OCI-LY7 (cell line): ENCODE measurements around the gene CHRNA5. TPM values are rescaled to one million over a fixed set of nuclear protein-coding genes. Genes with fewer than 3 reads are reported as not detected.

Experiments
- BruUV-seq: library from RNA; stranded (reverse); fragments of 400-500 nt; replicated peaks from 2 replicates; lab custom pipeline; 2021; lab: Mats Ljungman, UMichigan
- CTCF ChIA-PET: fragments of 300-600 bp; sonication (Branson Sonifier 250); formaldehyde crosslinking; loops from one replicate; lab custom pipeline; 2022; ENCODE audit warnings: antibody characterized with exemption; ENCODE audit not compliant: unreplicated experiment; lab: Charles Lee
- POLR2A ChIA-PET: fragments of 300-600 bp; sonication (Branson Sonifier 250); formaldehyde crosslinking; loops from one replicate; lab custom pipeline; 2022; ENCODE audit warnings: antibody characterized with exemption; lab: Charles Lee
- DNase-seq: peaks from one replicate; pipeline ENCODE4 v3.0.0-alpha.2; 2015; ENCODE audit warnings: low spot score
- H2AFZ ChIP-seq: fragments of 200-600 bp; sonication (generic), shearing (Covaris generic); 2 replicates; pipeline ENCODE4 v1.6.1; 2014; ENCODE audit warnings: mild to moderate bottlenecking, antibody characterized with exemption, low read length, moderate library complexity
- H3K27ac ChIP-seq: fragments of 200-600 bp; sonication (generic); 2 replicates; pipeline ENCODE4 v1.5.1; 2014; ENCODE audit warnings: mixed run types, low read depth, mild to moderate bottlenecking, moderate library complexity, low read length, inconsistent platforms; ENCODE audit not compliant: poor library complexity, severe bottlenecking
- H3K36me3 ChIP-seq: fragments of 200-600 bp; sonication (generic); 2 replicates; pipeline ENCODE4 v1.6.1; 2014; ENCODE audit warnings: mild to moderate bottlenecking, antibody characterized with exemption, low read length, moderate library complexity, mixed read lengths; ENCODE audit not compliant: insufficient read depth
- H3K4me1 ChIP-seq: fragments of 200-600 bp; sonication (generic); 2 replicates; pipeline ENCODE4 v1.5.1; 2014; ENCODE audit warnings: mild to moderate bottlenecking, low read length; ENCODE audit not compliant: insufficient read depth, poor library complexity, severe bottlenecking
- H3K4me2 ChIP-seq: fragments of 200-600 bp; sonication (generic); 2 replicates; pipeline ENCODE4 v1.6.1; 2014; ENCODE audit warnings: mild to moderate bottlenecking, low read length
- H3K4me3 ChIP-seq: fragments of 200-600 bp; sonication (generic); 2 replicates; pipeline ENCODE4 v1.5.1; 2014; ENCODE audit warnings: mild to moderate bottlenecking, low read depth, low read length; ENCODE audit not compliant: poor library complexity, severe bottlenecking
- H3K79me2 ChIP-seq: fragments of 200-600 bp; sonication (generic); 2 replicates; pipeline ENCODE4 v1.6.1; 2016; ENCODE audit warnings: low read depth, mild to moderate bottlenecking, low read length, moderate library complexity, mixed read lengths; ENCODE audit not compliant: insufficient read depth
- H3K9me2 ChIP-seq: fragments of 200-600 bp; sonication (generic); 2 replicates; pipeline ENCODE4 v1.6.1; 2016; ENCODE audit warnings: mild to moderate bottlenecking, low read length, mixed read lengths; ENCODE audit not compliant: insufficient read depth
- H3K9me3 ChIP-seq: fragments of 200-600 bp; sonication (generic); 2 replicates; pipeline ENCODE4 v1.6.1; 2014; ENCODE audit warnings: mild to moderate bottlenecking, mixed run types, low read length, mixed read lengths
- H4K20me1 ChIP-seq: fragments of 200-600 bp; sonication (generic); 2 replicates; pipeline ENCODE4 v1.6.1; 2014; ENCODE audit warnings: mild to moderate bottlenecking, antibody characterized with exemption, low read length, moderate library complexity, mixed read lengths; ENCODE audit not compliant: insufficient read depth
- EZH2phosphoT487 ChIP-seq: fragments of 200-600 bp; sonication (generic); IDR thresholded peaks from 2 replicates; pipeline ENCODE4 v1.6.1; 2018; ENCODE audit warnings: low read depth, borderline replicate concordance, mild to moderate bottlenecking, mixed run types, antibody characterized with exemption, low read length, moderate library complexity, mixed read lengths
- intact Hi-C: fragments of 100-400 bp; cut with micrococcal nuclease; formaldehyde crosslinking; loops from one replicate; pipeline ENCODE4 v1.10.0; 2022; ENCODE audit not compliant: unreplicated experiment
- total RNA-seq, 2 experiments: library from RNA; depleted of rRNA in 1 of 2; stranded (reverse); fragments of >200 nt in 1 of 2; shearing (Covaris generic) in 1 of 2; gene quantifications; 2 replicates each; pipeline ENCODE4 v1.2.3, GENCODE V29; 2014 to 2022
- TF ChIP-seq, protein P1 (sequence below): fragments of 200-600 bp; sonication (generic); conservative IDR thresholded peaks from 2 replicates; pipeline ENCODE4 v1.5.1; 2014; ENCODE audit warnings: mild to moderate bottlenecking, antibody characterized with exemption, low read length, moderate library complexity, mixed read lengths

The CHRNA5 gene
- total RNA-seq, 2 experiments from 2014 or later = 2.8 to 9.1 TPM

DNA sequence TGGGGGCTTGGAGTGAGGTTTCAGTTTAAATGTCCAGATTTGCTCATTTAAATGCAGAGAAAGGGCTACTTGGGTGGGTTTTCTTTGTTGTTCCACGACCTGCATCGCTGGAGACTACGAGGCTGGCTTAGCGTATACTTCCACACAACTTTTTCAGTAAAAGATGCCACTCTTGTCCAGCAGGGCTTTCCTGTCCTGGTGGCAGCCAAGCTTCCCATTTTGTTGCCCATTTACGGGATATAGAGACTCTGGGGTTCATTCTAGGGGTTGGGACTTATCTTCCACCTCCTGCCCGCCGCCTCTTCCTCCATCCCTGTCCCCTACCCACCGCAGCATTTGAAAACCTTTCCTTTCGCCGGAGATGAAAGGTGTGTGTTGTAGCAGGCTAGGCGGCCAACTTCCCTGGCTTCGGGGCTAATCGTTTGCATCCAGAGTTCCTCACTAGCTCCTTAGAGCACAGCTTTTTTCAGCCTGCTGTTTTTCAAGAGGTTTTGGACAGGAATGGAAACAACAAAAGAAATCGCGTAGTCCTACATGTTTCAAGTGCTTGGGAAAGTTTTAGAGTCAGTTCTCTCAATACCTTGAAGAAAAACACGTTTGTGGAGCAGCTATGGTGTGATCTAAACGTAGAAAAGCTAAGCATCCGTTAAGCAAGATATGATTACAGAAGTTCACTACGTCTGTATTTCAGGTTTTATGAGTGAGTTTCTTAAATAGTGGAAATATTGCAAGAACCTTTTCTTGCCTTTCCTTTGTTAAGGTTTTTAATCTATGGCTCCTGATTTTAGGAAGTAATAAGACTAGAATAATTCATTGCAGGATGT is 843 bp downstream of the CHRNA5 start:
- peak overlapping the region; percentile 92 for H3K4me2 ChIP-seq
- H3K9me2 ChIP-seq = no peaks in the 10 kb centered on the region
- intact Hi-C loops = loop anchor here (2.0 kb wide), 1 partner anchor 25 kb away; the partner anchor contains the start of gene PSMA4
- ChIA-PET CTCF (interaction anchor here (0.5 kb wide), 1 partner anchor 50 kb away, joined by 6 read pairs; no protein-coding TSS in a partner anchor), POLR2A (interaction anchor here (0.5 to 1.9 kb wide), 5 partner anchors 14 to 308 kb away, joined by 3 to 7 read pairs (median 3); partner anchors contain the start of genes PSMA4 and SKIC8)
- TSS peak; percentile 61 for BruUV-seq
- peak overlapping the region; percentile 76; the same call in 1 of the 2 replicates for H2AFZ ChIP-seq
- H3K4me3 ChIP-seq = peak overlapping the region; percentile 74
- H3K27ac ChIP-seq = no peak overlapping the region
- no peak for DNase-seq
- peaks cover 19% of the 10 kb centered on the region for H3K4me1 ChIP-seq
- no peaks in the 10 kb centered on the region; the same call in 1 of the 2 replicates for H3K79me2 ChIP-seq
- H3K9me3 ChIP-seq = no peaks in the 10 kb centered on the region
- no peaks in the 10 kb centered on the region for H4K20me1 ChIP-seq
- no peaks in the 10 kb centered on the region for H3K36me3 ChIP-seq
- TF ChIP-seq, protein P1, sequence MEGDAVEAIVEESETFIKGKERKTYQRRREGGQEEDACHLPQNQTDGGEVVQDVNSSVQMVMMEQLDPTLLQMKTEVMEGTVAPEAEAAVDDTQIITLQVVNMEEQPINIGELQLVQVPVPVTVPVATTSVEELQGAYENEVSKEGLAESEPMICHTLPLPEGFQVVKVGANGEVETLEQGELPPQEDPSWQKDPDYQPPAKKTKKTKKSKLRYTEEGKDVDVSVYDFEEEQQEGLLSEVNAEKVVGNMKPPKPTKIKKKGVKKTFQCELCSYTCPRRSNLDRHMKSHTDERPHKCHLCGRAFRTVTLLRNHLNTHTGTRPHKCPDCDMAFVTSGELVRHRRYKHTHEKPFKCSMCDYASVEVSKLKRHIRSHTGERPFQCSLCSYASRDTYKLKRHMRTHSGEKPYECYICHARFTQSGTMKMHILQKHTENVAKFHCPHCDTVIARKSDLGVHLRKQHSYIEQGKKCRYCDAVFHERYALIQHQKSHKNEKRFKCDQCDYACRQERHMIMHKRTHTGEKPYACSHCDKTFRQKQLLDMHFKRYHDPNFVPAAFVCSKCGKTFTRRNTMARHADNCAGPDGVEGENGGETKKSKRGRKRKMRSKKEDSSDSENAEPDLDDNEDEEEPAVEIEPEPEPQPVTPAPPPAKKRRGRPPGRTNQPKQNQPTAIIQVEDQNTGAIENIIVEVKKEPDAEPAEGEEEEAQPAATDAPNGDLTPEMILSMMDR = 0 out of 2 replicates have a peak, but pooled peaks have one; percentile 8
- no peak for TF ChIP-seq EZH2phosphoT487

DNA sequence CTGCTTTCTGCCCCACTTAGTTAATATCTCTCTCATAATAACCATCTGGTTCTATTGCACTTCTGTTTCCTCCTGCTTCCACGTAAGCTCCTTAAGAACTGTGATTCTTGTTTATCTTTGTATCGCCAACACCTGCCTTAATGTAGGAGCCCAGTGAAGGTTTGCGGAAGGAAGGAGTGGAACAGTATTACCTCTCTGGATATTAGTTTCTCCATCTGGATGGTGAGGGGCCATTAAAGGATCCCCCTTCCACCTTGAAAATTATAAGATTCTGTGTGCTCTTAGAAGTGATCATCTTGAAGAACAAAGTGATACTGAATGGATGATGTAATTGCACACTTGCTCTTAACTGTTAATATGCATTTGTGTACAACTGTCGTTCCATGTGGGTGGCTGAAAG is 2.2 kb downstream of the CHRNA5 start:
- BruUV-seq = no TSS peak
- Histone ChIP-seq H3K4me2 (peak overlapping the region; percentile 7; the same call in 1 of the 2 replicates), H3K9me3 (no peaks in the 10 kb centered on the region), H3K4me1 (peaks cover 19% of the 10 kb centered on the region), H3K4me3 (no peak overlapping the region), H3K9me2 (no peaks in the 10 kb centered on the region), H3K27ac (no peak overlapping the region), H3K36me3 (no peaks in the 10 kb centered on the region), H2AFZ (no peak overlapping the region), H3K79me2 (no peaks in the 10 kb centered on the region; the same call in 1 of the 2 replicates), H4K20me1 (no peaks in the 10 kb centered on the region)
- POLR2A ChIA-PET = interaction anchor here (0.7 kb wide), 1 partner anchor 262 kb away, joined by 3 read pairs; no protein-coding TSS in a partner anchor
- no peak for TF ChIP-seq EZH2phosphoT487
- intact Hi-C loops = no loop called here
- CTCF ChIA-PET = no interaction called here
- DNase-seq = no peak

- DNase-seq = no peak
- intact Hi-C loops = no loop called here
- ChIA-PET POLR2A (interaction anchor here (0.6 kb wide), 1 partner anchor 9 kb away, joined by 3 read pairs; no protein-coding TSS in a partner anchor), CTCF (no interaction called here)
- BruUV-seq = no TSS peak
- Histone ChIP-seq H3K9me2 (no peaks in the 10 kb centered on the region), H3K36me3 (no peaks in the 10 kb centered on the region), H3K4me1 (peaks cover 13% of the 10 kb centered on the region), H3K27ac (no peak overlapping the region), H3K79me2 (no peaks in the 10 kb centered on the region; the same call in 1 of the 2 replicates), H2AFZ (no peak overlapping the region), H3K4me3 (no peak overlapping the region), H4K20me1 (no peaks in the 10 kb centered on the region), H3K4me2 (no peak overlapping the region), H3K9me3 (no peaks in the 10 kb centered on the region)
- TF ChIP-seq EZH2phosphoT487 = no peak
- TF ChIP-seq, protein P1 = peak; percentile 63
Observed at GRCh38 chr15:78570710-78571109, 5.4 kb downstream of the CHRNA5 start.
